GM21360 (cell line): Measurements from ENCODE around the gene JMJD1C.
A peak's percentile ranks its signal among the peaks of the same experiment; 100 is the strongest.
"Not testable (repeated sequence)": the region's sequence is repeated elsewhere in the genome, so short reads cannot be mapped to it uniquely, and the experiment has no call there.

Experiments used
- ATAC-seq: cut with Tn5 transposase; IDR thresholded peaks from one replicate; pipeline ENCODE4 v1.9.1; 2021; ENCODE audit warnings: mild to moderate bottlenecking, moderate library complexity; ENCODE audit not compliant: unreplicated experiment

JMJD1C gene

GRCh38 chr10:63199716-63200115 is 266.1 kb downstream of the JMJD1C start:
- ATAC-seq: no peak

GRCh38 chr10:63197344-63198092 is 268.3 kb downstream of the JMJD1C start:
- no peak for ATAC-seq

GRCh38 chr10:63192826-63193225 is 273.0 kb downstream of the JMJD1C start:
- no peak for ATAC-seq

GRCh38 chr10:63175534-63175933 is 290.2 kb downstream of the JMJD1C start:
- no peak for ATAC-seq

GRCh38 chr10:63173468-63174232 is 292.1 kb downstream of the JMJD1C start:
- peak; percentile 95 for ATAC-seq

- no peak for ATAC-seq
These were observed 293.9 kb downstream of the JMJD1C start for GRCh38 chr10:63171926-63172325.

- no peak for ATAC-seq
These were observed 294.4 kb downstream of the JMJD1C start for GRCh38 chr10:63171255-63171855.

- ATAC-seq: no peak
These were observed 296.2 kb downstream of the JMJD1C start for GRCh38 chr10:63169624-63170023.

- no peak for ATAC-seq
These were observed 296.8 kb downstream of the JMJD1C start for GRCh38 chr10:63168821-63169462.

- peak; percentile 50 for ATAC-seq
These were observed 299.0 kb downstream of the JMJD1C start for GRCh38 chr10:63166742-63167258.

GRCh38 chr10:63165249-63165648 is 300.5 kb downstream of the JMJD1C start:
- no peak for ATAC-seq

- ATAC-seq: no peak
These were observed 301.6 kb downstream of the JMJD1C start for GRCh38 chr10:63164166-63164623.

- ATAC-seq: no peak
These were observed 304.2 kb downstream of the JMJD1C start for GRCh38 chr10:63161592-63161991.

- peak; percentile 51 for ATAC-seq
These were observed 307.7 kb downstream of the JMJD1C start for GRCh38 chr10:63157845-63158624.

- ATAC-seq: no peak
These were observed 309.5 kb downstream of the JMJD1C start for GRCh38 chr10:63156236-63156635.

- no peak for ATAC-seq
These were observed 310.3 kb downstream of the JMJD1C start for GRCh38 chr10:63155388-63156020.

GRCh38 chr10:63154546-63155387 is 311.0 kb downstream of the JMJD1C start:
- ATAC-seq: no peak

- ATAC-seq: not testable (repeated sequence)
These were observed 311.8 kb downstream of the JMJD1C start for GRCh38 chr10:63153868-63154545.
